Measurements from ENCODE around the gene DAPL1. TPM values are rescaled to one million over a fixed set of nuclear protein-coding genes. Genes with fewer than 3 reads are reported as not detected.
"Not testable (repeated sequence)": the region's sequence is repeated elsewhere in the genome, so short reads cannot be mapped to it uniquely, and the experiment has no call there.

DAPL1 gene
- total RNA-seq, 1 donor from 2014 or later, result 41.6 TPM

DNA sequence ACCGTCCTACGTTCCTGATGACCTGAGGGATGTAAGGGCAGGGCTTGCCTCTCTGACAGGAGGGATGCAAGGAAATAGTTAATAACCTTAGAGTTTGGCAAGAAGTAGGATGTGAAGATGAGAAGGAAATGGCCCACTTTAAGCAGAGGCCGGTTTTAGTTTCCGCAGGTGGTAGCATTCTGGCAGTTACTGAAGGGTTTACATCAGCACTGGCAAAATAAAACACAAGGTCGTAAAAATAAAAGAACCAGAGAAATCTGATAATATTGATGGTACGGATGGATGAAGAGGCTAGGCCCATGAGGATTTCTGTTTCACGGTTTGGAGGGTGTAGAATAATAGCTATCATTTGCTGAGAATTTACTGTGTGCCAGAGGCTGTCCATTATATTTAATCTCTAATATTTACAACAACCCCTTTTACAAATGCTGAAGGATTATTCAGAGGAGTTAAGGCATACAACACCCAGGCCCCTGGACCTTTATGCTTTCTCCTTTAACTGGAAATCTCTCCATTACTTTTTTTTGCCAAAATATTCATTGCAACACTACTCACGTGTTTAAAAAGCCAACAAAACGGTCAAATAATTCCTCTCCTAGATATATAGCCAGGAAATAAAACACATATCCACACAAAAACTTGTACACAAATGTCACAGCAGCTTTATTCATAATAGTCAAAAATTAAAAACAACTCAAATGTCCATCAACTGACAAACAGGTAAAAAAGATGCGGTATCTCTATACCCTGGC, 28.5 kb downstream of the DAPL1 start:
- DNase-seq, result no peak

DNA sequence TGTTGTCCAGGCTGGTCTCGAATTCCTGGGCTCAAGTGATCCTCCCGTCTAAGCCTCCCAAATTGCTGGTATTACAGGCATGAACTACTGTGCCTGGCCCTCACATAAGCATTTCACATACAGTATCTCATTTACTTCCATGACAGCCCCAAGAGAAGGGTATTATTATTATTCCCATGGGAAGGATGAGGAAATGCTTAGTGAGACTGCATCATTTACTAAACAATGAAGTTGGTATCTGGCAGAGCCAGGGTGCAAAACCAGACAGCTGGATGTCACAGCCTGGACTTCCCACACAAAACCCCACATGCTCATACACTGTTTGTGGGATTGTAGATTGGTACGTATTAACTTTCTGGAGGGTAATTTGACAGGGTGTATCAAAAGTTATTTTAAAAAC, 29.9 kb downstream of the DAPL1 start:
- DNase-seq, result no peak

DNA sequence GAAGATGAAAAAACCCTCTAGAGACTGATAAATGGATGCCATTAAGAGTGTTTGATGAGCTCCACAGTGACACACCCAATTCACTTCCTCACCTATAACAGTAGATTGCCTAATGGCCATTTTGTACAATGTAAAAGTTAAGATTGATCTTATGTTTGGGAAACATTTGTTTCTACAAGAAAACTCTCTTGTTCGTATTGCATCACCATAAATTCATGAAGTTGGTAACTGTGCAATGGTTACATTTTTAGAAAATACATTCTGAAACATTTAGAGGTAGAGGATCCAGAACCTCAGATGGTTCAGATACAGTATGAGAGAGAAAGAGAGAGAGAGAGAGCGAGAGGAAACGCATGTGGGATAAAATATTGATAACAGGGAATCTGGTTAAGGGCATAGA, 31.8 kb downstream of the DAPL1 start:
- DNase-seq, result no peak

DNA sequence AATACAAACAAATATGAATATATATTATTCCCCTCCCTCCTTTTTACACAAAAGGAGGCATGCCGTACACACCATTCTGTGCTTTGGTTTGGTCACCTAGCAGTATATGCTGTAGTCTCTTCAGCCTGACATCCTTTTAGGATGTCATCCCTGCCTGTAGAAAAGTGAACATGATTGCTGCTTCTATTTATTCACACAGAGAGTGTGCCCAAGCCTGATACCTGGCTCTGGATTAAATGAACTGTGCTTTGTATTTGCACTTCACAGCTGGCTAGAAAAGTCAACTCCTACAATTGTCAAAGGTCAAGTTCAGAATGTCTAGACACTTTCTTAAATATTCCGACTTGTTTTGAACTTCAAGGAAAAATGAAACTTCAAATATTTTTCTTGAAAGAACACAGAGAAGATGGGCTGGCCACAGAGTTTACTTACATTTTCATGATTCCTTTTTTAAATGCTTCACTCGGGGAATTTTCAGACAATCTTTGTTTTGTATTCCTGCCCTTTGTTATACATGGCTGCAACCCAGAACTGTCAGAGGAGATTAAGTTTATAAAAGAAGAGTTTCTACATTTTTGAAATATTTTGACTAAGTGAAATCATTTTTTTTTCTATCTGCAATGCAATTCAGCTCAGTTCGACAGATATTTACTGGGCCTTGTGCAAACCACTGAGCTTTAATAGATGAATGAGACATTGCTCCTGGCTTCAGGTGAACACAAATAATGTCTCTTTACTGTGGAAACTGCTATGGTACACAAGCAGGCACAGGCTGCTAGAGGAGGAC, 33.5 kb downstream of the DAPL1 start:
- no peak for DNase-seq

DNA sequence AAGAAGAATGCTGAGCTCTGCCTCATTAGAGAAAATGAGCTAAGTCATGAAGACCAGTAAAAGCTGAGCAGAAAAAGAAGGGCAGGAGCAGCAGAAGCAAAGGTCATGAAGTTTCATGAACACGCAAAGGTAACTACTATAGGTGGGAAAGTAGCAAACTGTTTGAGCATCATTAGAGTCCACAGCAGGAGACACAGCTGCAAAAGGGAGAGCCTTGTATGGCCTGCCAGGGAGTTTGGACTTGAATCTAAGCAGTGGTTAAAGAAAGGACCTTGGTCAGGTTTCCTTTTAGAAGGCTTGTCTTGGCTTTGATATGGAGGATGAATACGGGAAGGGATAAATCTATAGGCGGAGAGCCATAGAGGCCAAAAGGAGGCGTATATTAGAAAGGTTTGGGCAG, 34.0 kb downstream of the DAPL1 start:
- no peak for DNase-seq

DNA sequence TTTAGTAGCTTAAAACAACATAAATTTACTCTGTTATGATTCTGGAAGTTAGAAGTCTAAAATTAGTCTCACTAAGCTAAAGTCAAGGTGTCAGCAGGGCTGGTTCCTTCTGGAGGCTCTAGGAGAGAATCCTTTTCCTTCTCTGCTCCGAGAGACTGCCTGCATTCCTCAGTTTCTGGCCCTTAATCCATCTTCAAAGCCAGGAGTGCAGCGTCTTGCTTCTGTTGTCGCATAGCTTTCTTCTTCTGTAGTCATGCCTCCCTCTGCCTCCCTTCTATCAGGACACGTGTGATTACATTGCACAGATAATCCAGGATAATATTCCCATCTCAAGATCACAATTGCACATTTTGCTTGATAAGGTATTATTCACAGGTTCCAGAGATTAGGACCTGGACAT, 35.1 kb downstream of the DAPL1 start:
- no peak for DNase-seq

DNA sequence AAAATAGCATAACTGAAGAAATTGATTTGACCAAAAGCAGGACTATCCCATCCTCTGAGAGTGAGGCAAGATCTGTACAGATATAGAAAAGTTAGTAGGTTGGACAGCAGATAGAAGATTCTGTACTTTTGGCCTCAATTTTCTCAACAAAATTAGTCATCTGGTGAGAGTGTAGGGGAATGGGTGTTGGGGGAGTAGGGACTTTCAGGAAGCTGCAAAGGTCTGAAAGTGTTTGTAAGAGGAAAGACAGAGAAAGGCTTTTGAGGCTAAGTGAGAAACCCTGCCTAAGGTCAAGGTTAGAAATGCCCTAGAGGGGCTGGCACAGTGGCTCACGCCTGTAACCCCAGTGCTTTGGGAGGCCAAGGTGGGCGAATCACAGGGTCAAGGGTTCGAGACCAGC, 40.3 kb downstream of the DAPL1 start:
- no peak for DNase-seq

DNA sequence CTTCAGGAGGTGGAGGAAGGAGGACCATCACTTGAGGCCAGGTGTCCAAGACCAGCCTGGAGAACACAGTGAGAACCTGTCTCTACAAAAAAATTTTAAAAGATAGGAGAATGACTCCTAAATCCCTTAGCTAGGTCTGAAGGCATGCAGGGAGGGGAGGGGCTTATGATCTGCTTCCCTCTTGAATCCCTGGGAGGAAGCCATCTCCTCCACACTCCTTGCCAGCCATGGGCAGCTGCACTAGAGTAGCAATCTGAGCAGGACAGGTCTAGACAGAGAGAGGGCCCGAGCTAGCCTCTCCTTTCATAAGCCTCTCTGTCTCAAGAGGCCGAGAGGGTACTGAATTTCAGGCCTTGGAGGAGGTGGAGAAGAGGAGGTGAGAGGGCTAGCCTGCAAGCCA, 42.5 kb downstream of the DAPL1 start:
- no peak for DNase-seq

DNA sequence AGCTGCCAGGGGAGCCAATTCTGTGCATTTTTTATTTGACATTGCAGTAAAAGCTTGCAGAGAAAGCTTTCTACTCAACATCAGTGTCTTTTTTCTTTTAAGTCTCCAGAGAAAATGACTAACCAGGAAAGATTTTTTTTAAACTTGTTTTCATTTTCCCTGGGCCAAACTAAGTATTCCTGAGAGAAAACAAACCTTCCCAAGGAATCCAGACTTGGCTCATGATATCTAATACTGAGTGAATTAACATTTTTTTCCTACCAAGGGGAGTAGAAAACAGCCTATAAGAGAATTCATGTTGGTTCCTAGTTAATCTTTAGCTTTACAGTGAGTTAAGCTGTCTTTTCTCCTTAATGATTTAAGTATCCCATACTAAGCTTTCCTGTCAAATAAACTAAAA, 46.7 kb downstream of the DAPL1 start:
- peak; percentile 33 for DNase-seq

DNA sequence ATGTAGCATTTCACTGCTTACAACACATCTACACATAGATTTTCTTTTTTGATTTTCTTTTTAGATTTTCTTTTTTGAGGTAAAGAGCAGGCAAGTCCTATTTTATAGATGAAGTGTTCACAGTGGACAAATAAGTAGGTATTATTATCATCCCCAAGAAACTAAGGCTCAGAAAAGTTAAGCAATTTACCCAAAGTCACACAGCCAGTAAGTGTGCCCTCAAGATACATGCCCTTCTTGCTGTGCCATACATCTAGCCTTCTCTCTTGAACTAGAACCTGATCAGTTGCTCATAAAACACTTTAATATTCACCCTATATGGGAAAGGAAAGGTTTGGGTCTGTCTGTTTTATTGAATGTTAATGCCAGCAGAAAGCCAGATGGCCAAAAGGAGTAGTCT, 50.3 kb downstream of the DAPL1 start:
- DNase-seq, result no peak

DNA sequence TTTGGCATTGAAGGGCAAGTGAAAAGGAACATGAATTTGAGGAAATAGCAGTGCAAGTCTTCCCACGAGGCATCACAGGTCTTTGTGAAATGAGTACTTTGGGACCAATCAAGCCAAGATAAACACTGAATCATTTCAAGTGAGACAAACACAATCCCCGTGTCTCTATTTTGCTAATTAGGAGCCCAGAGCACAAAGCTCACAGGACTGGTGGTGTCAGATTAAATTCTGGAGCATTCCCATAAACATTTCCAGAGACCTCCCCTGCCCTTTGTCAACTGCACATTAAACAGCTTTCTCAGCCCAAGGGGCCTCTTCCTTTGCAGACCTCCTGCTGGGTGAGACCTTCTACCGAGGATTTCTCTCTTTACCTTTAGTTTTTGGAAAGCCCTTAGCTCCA, 50.7 kb downstream of the DAPL1 start:
- no peak for DNase-seq

DNA sequence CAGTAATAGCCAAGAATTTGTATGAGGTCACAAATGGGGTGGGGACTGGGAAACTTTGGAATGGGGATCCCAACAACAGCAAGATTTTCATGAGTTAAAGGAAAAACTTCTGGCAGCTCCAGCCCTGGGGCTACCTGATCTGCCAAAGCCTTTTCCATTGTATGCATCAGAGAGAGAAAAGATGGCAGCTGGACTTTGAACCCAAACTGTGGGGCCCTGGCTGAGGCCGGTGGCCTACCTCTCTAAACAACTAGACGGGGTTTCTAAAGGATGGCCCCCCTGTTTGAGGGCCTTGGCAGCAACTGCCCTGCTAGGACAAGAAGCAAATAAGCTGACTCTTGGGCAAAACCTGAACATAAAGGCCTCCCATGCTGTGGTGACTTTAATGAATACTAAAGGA, 52.4 kb downstream of the DAPL1 start:
- not testable (repeated sequence) for DNase-seq

DNA sequence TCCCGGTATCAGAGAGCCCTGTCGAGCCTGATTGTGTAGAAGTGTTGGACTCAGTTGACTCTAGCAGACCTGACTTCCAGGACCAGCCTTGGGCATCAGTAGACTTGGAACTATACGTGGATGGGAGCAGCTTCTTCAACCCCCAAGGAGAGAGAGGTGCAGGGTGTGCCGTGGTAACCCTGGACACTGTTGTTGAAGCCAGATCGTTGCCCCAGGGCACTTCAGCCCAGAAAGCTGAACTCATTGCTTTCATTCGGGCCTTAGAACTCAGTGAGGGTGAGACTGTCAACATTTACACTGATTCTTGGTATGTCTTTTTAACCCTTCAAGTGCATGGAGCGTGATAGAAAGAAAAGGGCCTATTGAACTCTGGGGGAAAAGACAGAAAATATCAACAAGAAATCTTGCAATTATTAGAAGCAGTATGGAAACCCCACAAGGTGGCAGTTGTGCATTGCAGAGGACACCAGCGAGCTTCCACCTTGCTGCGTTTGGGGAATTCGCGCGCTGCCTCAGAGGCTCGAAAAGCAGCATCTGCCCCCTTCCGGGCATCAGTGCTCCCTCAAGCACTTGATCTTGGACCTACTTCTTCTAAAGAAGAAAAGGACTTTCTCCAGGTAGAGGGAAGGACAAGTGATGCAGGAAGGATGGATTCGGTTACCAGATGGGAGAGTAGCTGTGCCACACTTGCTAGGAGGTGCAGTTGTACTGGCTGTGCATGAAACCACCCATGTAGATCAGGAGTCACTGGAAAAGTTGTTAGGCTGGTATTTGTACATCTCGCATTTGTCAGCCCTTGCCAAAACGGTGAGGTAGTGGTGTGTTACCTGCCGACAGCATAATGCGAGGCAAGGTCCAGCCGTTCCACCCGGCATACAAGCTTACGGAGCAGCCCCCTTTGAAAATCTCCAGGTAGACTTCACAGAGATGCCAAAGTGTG, 53.2 kb downstream of the DAPL1 start:
- not testable (repeated sequence) for DNase-seq

DNA sequence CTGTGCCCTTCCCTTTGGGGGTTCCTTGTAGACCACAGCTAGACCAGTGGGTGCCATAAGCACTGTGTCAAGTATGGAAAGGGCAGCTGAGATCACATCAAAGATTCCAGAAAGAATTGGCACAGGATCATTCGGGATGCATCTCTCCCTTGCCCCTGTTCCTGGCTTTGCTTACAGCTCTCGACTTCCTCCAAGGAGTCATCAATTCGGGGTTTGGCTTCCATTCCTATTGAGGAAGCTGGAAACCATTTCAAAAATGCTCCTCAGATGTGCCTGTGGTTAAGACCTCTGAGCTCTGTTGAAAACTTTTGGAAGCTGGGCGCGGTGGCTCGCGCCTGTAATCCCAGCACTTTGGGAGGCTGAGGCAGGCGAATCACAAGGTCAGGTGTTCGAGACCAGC, 65.1 kb downstream of the DAPL1 start:
- DNase-seq, result not testable (repeated sequence)

DNA sequence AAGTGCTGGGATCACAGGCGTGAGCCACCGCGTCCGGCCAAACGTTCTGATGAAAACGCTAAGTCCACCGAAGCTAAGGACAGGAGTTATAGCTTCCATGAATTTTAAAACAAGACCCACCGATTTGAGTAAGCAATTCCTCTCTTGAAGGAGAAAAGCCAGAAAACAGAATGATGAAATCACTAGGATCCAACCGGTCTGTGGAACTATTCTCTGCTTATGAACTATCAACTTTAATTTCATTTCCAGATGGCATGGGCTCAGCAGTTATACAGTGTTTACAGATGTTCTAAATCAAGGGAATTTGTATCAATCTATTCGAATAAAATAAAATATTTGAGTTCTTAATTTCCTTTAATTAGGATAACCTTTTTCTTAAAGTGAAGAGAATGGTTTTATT, 66.5 kb downstream of the DAPL1 start:
- DNase-seq, result peak; percentile 20

DNA sequence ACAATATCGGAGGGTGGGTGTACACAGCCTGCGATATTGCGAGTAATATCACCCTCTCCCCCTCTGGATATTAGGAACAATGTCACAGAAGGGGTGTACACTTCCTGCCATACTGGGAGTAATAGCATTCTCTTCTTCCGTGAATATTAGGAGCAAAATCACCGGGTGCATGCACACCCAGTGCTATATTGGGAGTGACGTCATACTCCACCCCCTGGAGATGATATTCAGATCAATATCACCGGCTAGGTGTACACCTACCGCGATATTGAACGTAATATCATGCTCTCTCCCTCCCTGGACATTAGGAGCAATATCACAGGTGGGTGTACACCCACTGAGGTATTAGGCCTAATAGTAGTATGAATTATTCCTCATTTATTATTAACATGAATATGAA, 70.4 kb downstream of the DAPL1 start:
- DNase-seq, result not testable (repeated sequence)

Other genes with a start within 250 kb of the DAPL1 start
- gene TANC1, start 173.3 kb downstream of the DAPL1 start, total RNA-seq, result 43.7 TPM